Measurements from ENCODE around the gene CTSF. TPM values are rescaled to one million over a fixed set of nuclear protein-coding genes. Genes with fewer than 3 reads are reported as not detected.

CTSF gene
- total RNA-seq, 1 experiment from 2014 or later: 0.34 TPM

- no peak for TF ChIP-seq EZH2 (IDR thresholded peaks at IDR 0.05)
Measured at GRCh38 chr11:66563832-66564231, 4.6 kb downstream of the CTSF start (continued).

GRCh38 chr11:66562907-66563583 lies 5.4 kb downstream of the CTSF start:
- BruUV-seq (replicated peaks): no TSS peak
- Histone ChIP-seq H3K27ac (ENCODE audit: low read depth, low read length) (no peak overlapping the region), H3K36me3 (ENCODE audit: control insufficient read depth in 1 of 2, insufficient read depth in 2 of 2, low read length in 2 of 2) (no peaks in the 10 kb centered on the region), H3K9me3 (ENCODE audit: control insufficient read depth in 1 of 2, insufficient read depth in 1 of 2, low read depth in 1 of 2, low read length in 2 of 2) (no peaks in the 10 kb centered on the region), H4K20me1 (ENCODE audit: insufficient read depth) (no peaks in the 10 kb centered on the region), H2AFZ (ENCODE audit: low read depth, low read length, poor library complexity, severe bottlenecking) (no peak overlapping the region), H3K4me3 (replicated peaks in 1 of 2; ENCODE audit: low read depth in 1 of 2, low read length in 2 of 2) (no peak overlapping the region), H3K9ac (ENCODE audit: low read length) (no peak overlapping the region), H3K4me1 (ENCODE audit: control insufficient read depth in 1 of 2, insufficient read depth in 2 of 2, low read length in 2 of 2) (no peaks in the 10 kb centered on the region), H3K79me2 (ENCODE audit: insufficient read depth, low read length) (no peaks in the 10 kb centered on the region), H3K27me3 (ENCODE audit: insufficient read depth, low read length) (no peaks in the 10 kb centered on the region), H3K4me2 (ENCODE audit: low read length) (no peak overlapping the region), H3K9me2 (ENCODE audit: insufficient read depth) (no peaks in the 10 kb centered on the region)
- RAD21 ChIA-PET (ENCODE audit: low non-redundant PET in 1 of 2, low total read pairs in 2 of 2, uncharacterized antibody in 2 of 2, unreplicated experiment in 2 of 2): no interaction called here
- ATAC-seq: no peak
- CTCF ChIA-PET: interaction anchor here (0.9 kb wide), 1 partner anchor 14 kb away, joined by 3 read pairs; no protein-coding TSS in a partner anchor
- intact Hi-C loops (cut with micrococcal nuclease): no loop called here
- POLR2A ChIA-PET: no interaction called here
- no peak for DNase-seq (ENCODE audit: low read depth, low spot score)
- TF ChIP-seq EGR1 (IDR thresholded peaks at IDR 0.05; ENCODE audit: low read depth) (no peak), RAD21 (IDR thresholded peaks at IDR 0.05; ENCODE audit: low read depth) (no peak), POLR2AphosphoS5 (IDR thresholded peaks at IDR 0.05; ENCODE audit: low read depth, low read length) (no peak), ATF3 (IDR thresholded peaks at IDR 0.05) (no peak), EZH2 (IDR thresholded peaks at IDR 0.05) (no peak), ZBTB33 (IDR thresholded peaks at IDR 0.05; ENCODE audit: extremely low read depth, insufficient replicate concordance, low read length) (no peak), FOSL1 (IDR thresholded peaks at IDR 0.05; ENCODE audit: low read depth) (no peak), CEBPB (IDR thresholded peaks at IDR 0.05; ENCODE audit: low read depth) (no peak), YY1 (IDR thresholded peaks at IDR 0.05; ENCODE audit: extremely low read depth, insufficient replicate concordance, low read depth, low read length) (no peak), TCF7L2 (IDR thresholded peaks at IDR 0.05; ENCODE audit: borderline replicate concordance, extremely low read depth, insufficient read depth, insufficient read length) (no peak), REST (IDR thresholded peaks at IDR 0.05; ENCODE audit: low read depth) (no peak)

Data from HCT116 (cell line).